Left ventricle myocardium inferior (tissue), 1 donor: ENCODE results near the gene GSG1L2. TPM values are rescaled to one million over a fixed set of nuclear protein-coding genes. Genes with fewer than 3 reads are reported as not detected.

Experiments
- DNase-seq: peaks from one replicate; pipeline ENCODE4 v3.0.0-alpha.2; 2020
- H3K27ac ChIP-seq: fragments of 200-600 bp; replicated peaks from 2 replicates; pipeline ENCODE4 v1.8.0; 2021
- H3K27me3 ChIP-seq: fragments of 200-600 bp; 2 replicates; pipeline ENCODE4 v1.8.0; 2021; ENCODE audit warnings: low read depth
- H3K36me3 ChIP-seq: fragments of 200-600 bp; 2 replicates; pipeline ENCODE4 v1.8.0; 2021
- H3K4me1 ChIP-seq: fragments of 200-600 bp; 2 replicates; pipeline ENCODE4 v1.8.0; 2021
- H3K4me3 ChIP-seq: fragments of 200-600 bp; 2 replicates; pipeline ENCODE4 v1.8.0; 2021; ENCODE audit warnings: mild to moderate bottlenecking, moderate library complexity
- H3K9me3 ChIP-seq: fragments of 200-600 bp; replicated peaks from 2 replicates; pipeline ENCODE4 v1.8.0; 2021
- intact Hi-C: fragments of 100-400 bp; cut with micrococcal nuclease; formaldehyde crosslinking; loops from one replicate; pipeline ENCODE4 v1.11.0; 2022
- long read RNA-seq: library from polyadenylated mRNA; unstranded; transcript quantifications from one replicate; pipeline ENCODE4 v2.0.0, GENCODE V29; 2021
- total RNA-seq: library from RNA; stranded (reverse); fragmentation: NEBNext Ultra II Directional; extraction: Animal tissue kit (Norgen Biotek cat#: 25700); gene quantifications from one replicate; pipeline ENCODE4 v1.2.1, GENCODE V29; 2021
- TF ChIP-seq, protein P1 (sequence below): fragments of 200-600 bp; IDR thresholded peaks from 2 replicates; pipeline ENCODE4 v1.8.0; 2021; ENCODE audit warnings: antibody characterized with exemption, mild to moderate bottlenecking, borderline replicate concordance
- donor health status: DM: no; HTN: yes; CAD: no; lungs with severe emphysema.

GSG1L2 gene
- total RNA-seq = not detected
- long read RNA-seq = 0 reads

- TF ChIP-seq, protein P1, sequence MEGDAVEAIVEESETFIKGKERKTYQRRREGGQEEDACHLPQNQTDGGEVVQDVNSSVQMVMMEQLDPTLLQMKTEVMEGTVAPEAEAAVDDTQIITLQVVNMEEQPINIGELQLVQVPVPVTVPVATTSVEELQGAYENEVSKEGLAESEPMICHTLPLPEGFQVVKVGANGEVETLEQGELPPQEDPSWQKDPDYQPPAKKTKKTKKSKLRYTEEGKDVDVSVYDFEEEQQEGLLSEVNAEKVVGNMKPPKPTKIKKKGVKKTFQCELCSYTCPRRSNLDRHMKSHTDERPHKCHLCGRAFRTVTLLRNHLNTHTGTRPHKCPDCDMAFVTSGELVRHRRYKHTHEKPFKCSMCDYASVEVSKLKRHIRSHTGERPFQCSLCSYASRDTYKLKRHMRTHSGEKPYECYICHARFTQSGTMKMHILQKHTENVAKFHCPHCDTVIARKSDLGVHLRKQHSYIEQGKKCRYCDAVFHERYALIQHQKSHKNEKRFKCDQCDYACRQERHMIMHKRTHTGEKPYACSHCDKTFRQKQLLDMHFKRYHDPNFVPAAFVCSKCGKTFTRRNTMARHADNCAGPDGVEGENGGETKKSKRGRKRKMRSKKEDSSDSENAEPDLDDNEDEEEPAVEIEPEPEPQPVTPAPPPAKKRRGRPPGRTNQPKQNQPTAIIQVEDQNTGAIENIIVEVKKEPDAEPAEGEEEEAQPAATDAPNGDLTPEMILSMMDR = no peak
- DNase-seq = no peak
- Histone ChIP-seq H3K27me3 (peaks cover 27% of the 10 kb centered on the region), H3K27ac (no peak within 1 kb of the TSS), H3K36me3 (no peaks in the 10 kb centered on the region), H3K4me1 (no peaks in the 10 kb centered on the region), H3K4me3 (no peak within 1 kb of the TSS), H3K9me3 (no peaks in the 10 kb centered on the region)
- intact Hi-C loops = no loop called here
Measured at GRCh38 chr17:9821921-9822320, at the start of gene GSG1L2. GSG1L2 (minus strand) TSS chr17:9822079; CDS start chr17:9822071, 8 bp downstream.

DNA sequence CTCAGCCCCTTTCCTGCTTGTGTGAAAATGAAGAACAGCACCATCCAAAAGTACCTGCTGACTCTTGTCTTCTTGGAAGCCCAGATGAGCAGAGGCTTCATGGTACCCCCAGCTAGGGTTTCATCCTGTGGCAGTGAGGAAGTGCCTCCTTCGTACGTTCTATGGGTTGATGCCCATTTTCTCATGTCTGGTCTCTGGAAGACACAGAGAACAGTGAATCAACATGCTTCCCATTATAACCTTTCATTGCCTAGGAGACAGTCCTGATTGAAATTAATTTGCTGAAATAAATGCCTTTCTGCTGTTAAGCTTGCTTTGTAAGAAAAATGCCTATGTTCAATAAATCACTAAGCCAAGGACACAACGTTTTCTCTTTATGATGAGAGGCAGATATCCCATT lies 46.7 kb upstream of the GSG1L2 start:
- no peaks in the 10 kb centered on the region for H3K27me3 ChIP-seq
- TF ChIP-seq, protein P1 = no peak
- no peak overlapping the region for H3K4me3 ChIP-seq
- H3K9me3 ChIP-seq = peaks cover 6% of the 10 kb centered on the region
- H3K4me1 ChIP-seq = no peaks in the 10 kb centered on the region
- H3K36me3 ChIP-seq = no peaks in the 10 kb centered on the region
- DNase-seq = no peak
- intact Hi-C loops = no loop called here
- H3K27ac ChIP-seq = no peak overlapping the region

- peaks cover 21% of the 10 kb centered on the region for H3K9me3 ChIP-seq
- H3K4me1 ChIP-seq = no peaks in the 10 kb centered on the region
- intact Hi-C loops = no loop called here
- H3K36me3 ChIP-seq = no peaks in the 10 kb centered on the region
- H3K27ac ChIP-seq = no peak overlapping the region
- TF ChIP-seq, protein P1 = no peak
- no peaks in the 10 kb centered on the region for H3K27me3 ChIP-seq
- DNase-seq = no peak
- H3K4me3 ChIP-seq = no peak overlapping the region
Measured at GRCh38 chr17:9865586-9865985, 43.7 kb upstream of the GSG1L2 start.

DNA sequence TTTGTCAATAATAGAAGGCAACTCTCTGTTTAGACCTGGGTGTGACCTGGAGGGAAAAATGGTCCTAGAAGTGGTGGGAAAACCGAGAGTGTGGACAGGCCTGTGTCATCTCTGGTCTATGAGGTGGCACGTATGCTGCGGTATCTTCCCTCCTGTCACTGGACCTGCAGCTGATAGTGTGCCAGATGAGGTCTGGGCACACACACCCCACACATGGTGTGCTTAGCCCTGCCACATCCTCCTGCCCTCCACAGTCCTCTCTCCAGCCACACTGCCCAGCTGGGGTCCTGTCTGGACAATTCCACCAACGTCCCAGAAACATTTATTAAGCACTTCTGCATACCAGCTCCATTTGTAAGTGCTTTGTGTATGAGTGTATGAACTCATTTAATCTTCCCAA lies 41.1 kb upstream of the GSG1L2 start:
- intact Hi-C loops = no loop called here
- peaks cover 39% of the 10 kb centered on the region for H3K9me3 ChIP-seq
- H3K27me3 ChIP-seq = no peaks in the 10 kb centered on the region
- H3K27ac ChIP-seq = no peak overlapping the region
- no peaks in the 10 kb centered on the region for H3K36me3 ChIP-seq
- DNase-seq = no peak
- H3K4me3 ChIP-seq = no peak overlapping the region
- no peaks in the 10 kb centered on the region for H3K4me1 ChIP-seq
- TF ChIP-seq, protein P1 = no peak

- no peaks in the 10 kb centered on the region for H3K36me3 ChIP-seq
- H3K27ac ChIP-seq = no peak overlapping the region
- no peak for DNase-seq
- H3K27me3 ChIP-seq = no peaks in the 10 kb centered on the region
- intact Hi-C loops = no loop called here
- no peaks in the 10 kb centered on the region for H3K4me1 ChIP-seq
- no peak overlapping the region for H3K4me3 ChIP-seq
- H3K9me3 ChIP-seq = peaks cover 44% of the 10 kb centered on the region
- TF ChIP-seq, protein P1 = no peak
Measured at GRCh38 chr17:9862220-9862619, 40.3 kb upstream of the GSG1L2 start.

DNA sequence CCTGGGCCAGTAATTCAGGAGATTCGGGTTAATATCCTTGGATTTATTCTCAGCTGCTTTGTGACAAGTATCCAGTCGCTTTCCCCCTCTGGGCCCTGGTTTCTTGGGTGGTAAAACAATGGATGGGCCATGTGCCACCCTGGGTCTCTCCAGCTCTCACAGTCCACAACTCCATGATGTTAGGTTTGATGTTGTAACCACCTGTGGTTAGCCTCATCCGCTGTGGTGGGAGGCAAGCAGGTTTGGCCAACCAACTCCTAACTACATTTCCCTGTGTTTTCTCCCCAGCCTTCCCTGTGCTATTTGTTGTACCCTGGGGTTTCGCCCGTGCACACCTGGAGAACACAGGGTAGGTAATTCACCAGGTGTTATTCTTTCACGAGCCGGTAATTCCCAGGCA lies 39.0 kb upstream of the GSG1L2 start:
- TF ChIP-seq, protein P1 = no peak
- Histone ChIP-seq H3K4me1 (no peaks in the 10 kb centered on the region), H3K36me3 (no peaks in the 10 kb centered on the region), H3K27me3 (no peaks in the 10 kb centered on the region), H3K27ac (no peak overlapping the region), H3K9me3 (peaks cover 38% of the 10 kb centered on the region), H3K4me3 (no peak overlapping the region)
- intact Hi-C loops = no loop called here
- no peak for DNase-seq
